Measurements from ENCODE around the gene ACP2. TPM values are rescaled to one million over a fixed set of nuclear protein-coding genes. Genes with fewer than 3 reads are reported as not detected.

Gene ACP2
- total RNA-seq, 1 donor from 2014 or later: 40.8 TPM

DNA sequence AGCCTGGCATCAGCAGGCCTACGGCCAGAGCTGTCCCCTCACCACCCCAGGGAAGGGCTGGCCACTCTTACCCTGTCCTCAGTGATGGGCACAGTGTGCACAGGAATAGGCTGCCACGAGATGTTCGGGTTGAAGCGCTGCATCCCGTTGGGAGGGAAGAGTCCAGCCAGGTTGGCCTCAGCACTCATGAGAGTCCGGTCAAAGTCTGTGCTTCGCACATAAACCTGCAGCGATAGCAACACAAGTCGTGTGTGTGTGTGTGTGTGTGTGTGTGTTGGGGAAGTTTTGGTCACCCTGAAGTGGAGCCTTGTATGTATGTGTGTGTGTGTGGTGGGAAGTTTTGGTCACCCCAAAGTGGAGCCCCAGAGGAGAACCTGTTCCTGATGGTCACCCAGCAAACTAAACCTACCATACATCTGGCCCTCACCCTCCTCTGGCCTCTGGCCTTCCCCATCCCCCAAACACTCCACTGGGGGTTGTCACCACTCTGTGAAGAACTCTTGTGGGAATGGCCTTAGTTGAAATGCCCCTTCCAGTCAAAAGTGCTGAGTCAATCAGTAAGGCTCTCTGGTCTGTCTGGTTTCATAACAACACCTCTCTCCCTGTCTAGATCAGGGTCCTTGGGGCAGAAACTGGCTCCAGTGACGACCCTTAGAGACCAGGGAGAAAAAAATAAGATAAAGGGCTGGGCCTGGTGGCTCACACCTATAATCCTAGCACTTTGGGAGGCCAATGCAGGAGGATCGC is 2.8 kb downstream of the ACP2 start:
- peaks cover 24% of the 10 kb centered on the region for H3K36me3 Mint-ChIP-seq (ENCODE audit: low read depth, unreplicated experiment)
- Histone ChIP-seq H3K4me2 (ENCODE audit: low read length) (no peak overlapping the region), H3K27me3 (ENCODE audit: insufficient read depth, low read length) (no peaks in the 10 kb centered on the region), H2AFZ (ENCODE audit: low read depth, low read length) (no peak overlapping the region), H3K36me3 (ENCODE audit: insufficient read depth, low read length) (peaks cover 11% of the 10 kb centered on the region), H3K27ac (ENCODE audit: low read depth, low read length) (no peak overlapping the region), H3K4me3 (ENCODE audit: insufficient read depth, low read depth, low read length) (no peak overlapping the region), H3K9ac (ENCODE audit: low read length) (no peak overlapping the region), H4K20me1 (ENCODE audit: insufficient read depth, low read length) (peaks cover 4% of the 10 kb centered on the region), H3K9me3 (ENCODE audit: insufficient read depth, low read depth, low read length) (no peaks in the 10 kb centered on the region), H3K79me2 (ENCODE audit: insufficient read depth, low read length) (peaks cover 28% of the 10 kb centered on the region), H3K4me1 (ENCODE audit: insufficient read depth, low read length) (peaks cover 12% of the 10 kb centered on the region)
- peak overlapping the region; percentile 62 for H3K27ac Mint-ChIP-seq (ENCODE audit: unreplicated experiment)
- FAIRE-seq: no peak
- H3K4me3 Mint-ChIP-seq (ENCODE audit: unreplicated experiment): peak overlapping the region; percentile 60
- H3K4me1 Mint-ChIP-seq (ENCODE audit: low read depth, unreplicated experiment): peaks cover 23% of the 10 kb centered on the region
- DNase-seq (ENCODE audit: low read depth): no peak
- peaks cover 3% of the 10 kb centered on the region for H3K9me3 Mint-ChIP-seq (ENCODE audit: unreplicated experiment)
- no peak for TF ChIP-seq EZH2 (IDR thresholded peaks at IDR 0.05; ENCODE audit: insufficient read depth, low read length)
- TF ChIP-seq, protein P1, sequence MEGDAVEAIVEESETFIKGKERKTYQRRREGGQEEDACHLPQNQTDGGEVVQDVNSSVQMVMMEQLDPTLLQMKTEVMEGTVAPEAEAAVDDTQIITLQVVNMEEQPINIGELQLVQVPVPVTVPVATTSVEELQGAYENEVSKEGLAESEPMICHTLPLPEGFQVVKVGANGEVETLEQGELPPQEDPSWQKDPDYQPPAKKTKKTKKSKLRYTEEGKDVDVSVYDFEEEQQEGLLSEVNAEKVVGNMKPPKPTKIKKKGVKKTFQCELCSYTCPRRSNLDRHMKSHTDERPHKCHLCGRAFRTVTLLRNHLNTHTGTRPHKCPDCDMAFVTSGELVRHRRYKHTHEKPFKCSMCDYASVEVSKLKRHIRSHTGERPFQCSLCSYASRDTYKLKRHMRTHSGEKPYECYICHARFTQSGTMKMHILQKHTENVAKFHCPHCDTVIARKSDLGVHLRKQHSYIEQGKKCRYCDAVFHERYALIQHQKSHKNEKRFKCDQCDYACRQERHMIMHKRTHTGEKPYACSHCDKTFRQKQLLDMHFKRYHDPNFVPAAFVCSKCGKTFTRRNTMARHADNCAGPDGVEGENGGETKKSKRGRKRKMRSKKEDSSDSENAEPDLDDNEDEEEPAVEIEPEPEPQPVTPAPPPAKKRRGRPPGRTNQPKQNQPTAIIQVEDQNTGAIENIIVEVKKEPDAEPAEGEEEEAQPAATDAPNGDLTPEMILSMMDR (IDR thresholded peaks at IDR 0.05; ENCODE audit: insufficient read depth, low read depth, low read length): no peak
- no peaks in the 10 kb centered on the region for H3K27me3 Mint-ChIP-seq (ENCODE audit: low read depth, unreplicated experiment)

DNA sequence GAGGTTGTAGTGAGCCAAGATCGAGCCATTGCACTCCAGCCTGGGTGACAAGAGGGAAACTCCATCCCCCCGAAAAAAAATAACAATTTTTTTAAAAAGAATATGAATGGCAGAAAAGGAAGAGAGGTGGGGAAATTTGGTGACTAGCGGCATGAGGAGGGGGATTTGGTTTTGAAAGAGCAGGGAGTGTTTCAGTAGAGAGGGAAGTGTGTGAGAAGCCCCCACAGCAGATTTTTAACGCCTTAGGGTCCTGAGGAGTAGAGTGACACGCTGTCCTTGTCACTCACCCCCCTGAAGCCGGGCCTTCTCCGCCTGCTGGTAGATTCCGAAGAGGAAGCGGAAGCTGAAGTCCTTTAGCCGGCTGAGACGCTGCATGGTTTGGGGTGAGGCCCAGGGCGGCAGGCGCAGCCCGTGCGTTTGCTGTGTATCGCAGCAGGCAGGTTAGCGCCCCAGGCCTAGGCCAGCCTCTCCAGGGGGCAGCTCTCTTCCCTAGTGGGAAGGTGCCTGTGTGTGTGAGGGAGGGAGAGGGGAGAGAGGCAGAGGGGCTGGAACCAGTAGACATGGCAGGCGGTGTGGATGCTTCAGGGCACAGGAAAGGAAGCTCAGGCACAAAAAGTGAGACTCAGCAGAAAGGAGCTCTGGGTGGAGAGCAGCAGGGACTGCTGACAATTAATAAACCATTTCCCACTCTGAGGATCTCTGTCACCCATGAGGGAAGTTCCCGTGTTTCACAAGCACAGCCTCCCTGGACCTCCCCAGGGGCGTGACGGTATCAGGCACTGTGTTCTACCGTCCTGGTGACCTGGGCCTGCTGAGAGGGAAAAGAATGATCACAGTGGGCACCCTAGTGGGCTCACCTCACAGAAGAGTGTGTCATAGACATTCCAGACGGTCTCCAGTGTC is 3.9 kb downstream of the ACP2 start:
- peaks cover 24% of the 10 kb centered on the region for H3K4me1 Mint-ChIP-seq (ENCODE audit: low read depth, unreplicated experiment)
- DNase-seq (ENCODE audit: low read depth) (no peak), FAIRE-seq (no peak)
- TF ChIP-seq, protein P1 (IDR thresholded peaks at IDR 0.05; ENCODE audit: insufficient read depth, low read depth, low read length): no peak
- TF ChIP-seq EZH2 (IDR thresholded peaks at IDR 0.05; ENCODE audit: insufficient read depth, low read length): no peak
- Histone ChIP-seq H3K9ac (ENCODE audit: low read length) (no peak overlapping the region), H3K4me1 (ENCODE audit: insufficient read depth, low read length) (peaks cover 12% of the 10 kb centered on the region), H3K9me3 (ENCODE audit: insufficient read depth, low read depth, low read length) (no peaks in the 10 kb centered on the region), H3K27ac (ENCODE audit: low read depth, low read length) (no peak overlapping the region), H3K36me3 (ENCODE audit: insufficient read depth, low read length) (peaks cover 13% of the 10 kb centered on the region), H3K27me3 (ENCODE audit: insufficient read depth, low read length) (no peaks in the 10 kb centered on the region), H2AFZ (ENCODE audit: low read depth, low read length) (no peak overlapping the region), H3K79me2 (ENCODE audit: insufficient read depth, low read length) (peaks cover 28% of the 10 kb centered on the region), H3K4me3 (ENCODE audit: insufficient read depth, low read depth, low read length) (no peak overlapping the region), H3K4me2 (ENCODE audit: low read length) (no peak overlapping the region), H4K20me1 (ENCODE audit: insufficient read depth, low read length) (peaks cover 4% of the 10 kb centered on the region)
- H3K27ac Mint-ChIP-seq (ENCODE audit: unreplicated experiment): no peak overlapping the region
- peaks cover 3% of the 10 kb centered on the region for H3K9me3 Mint-ChIP-seq (ENCODE audit: unreplicated experiment)
- H3K27me3 Mint-ChIP-seq (ENCODE audit: low read depth, unreplicated experiment): no peaks in the 10 kb centered on the region
- H3K4me3 Mint-ChIP-seq (ENCODE audit: unreplicated experiment): no peak overlapping the region
- peaks cover 30% of the 10 kb centered on the region for H3K36me3 Mint-ChIP-seq (ENCODE audit: low read depth, unreplicated experiment)
